ENCODE measurements around the gene MALSU1. TPM values are rescaled to one million over a fixed set of nuclear protein-coding genes. Genes with fewer than 3 reads are reported as not detected.

Gene MALSU1
- total and polyA plus RNA-seq, 7 experiments from 2014 or later, result 32.7 to 83.5 (median 46.7) TPM

GRCh38 chr7:23291957-23292560, 7.1 kb upstream of the MALSU1 start:
- H3K4me3 Mint-ChIP-seq, result no peak overlapping the region
- no peaks in the 10 kb centered on the region for H3K36me3 ChIP-seq (ENCODE audit: control insufficient read depth in 2 of 3, insufficient read depth in 3 of 3, low read length in 3 of 3)
- DNase-seq (no peak), ATAC-seq (no peak)
- peaks cover 0 to 25% (median 16%) of the 10 kb centered on the region in 7 donors for H3K4me1 Mint-ChIP-seq
- H3K27ac ChIP-seq (ENCODE audit: low read depth, low read length), result no peak overlapping the region
- POLR2A ChIA-PET, result no interaction called here
- CTCF ChIA-PET, result no interaction called here
- no peak overlapping the region for H3K27ac Mint-ChIP-seq
- H3K36me3 Mint-ChIP-seq, result peaks cover 0 to 2% (median 0%) of the 10 kb centered on the region in 5 donors
- no peak overlapping the region for H3K4me3 ChIP-seq (ENCODE audit: low read length)
- H3K4me1 ChIP-seq (ENCODE audit: control insufficient read depth in 2 of 2, insufficient read depth in 2 of 2, low read length in 2 of 2), result peaks cover 0 to 13% of the 10 kb centered on the region in 2 donors
- no peaks in the 10 kb centered on the region for H3K27me3 ChIP-seq (ENCODE audit: control insufficient read depth in 2 of 2, insufficient read depth in 2 of 2, low read length in 2 of 2)
- peaks cover 0 to 2% (median 0%) of the 10 kb centered on the region in 11 donors for H3K9me3 Mint-ChIP-seq
- intact Hi-C loops (cut with micrococcal nuclease), result loop anchor here (10.0 kb wide), 2 partner anchors 467 to 1833 kb away; partner anchors contain the start of genes CYCS (in 1 of the 2) and TOMM7 (in 1 of the 2)
- H3K27me3 Mint-ChIP-seq, result peaks cover 0 to 10% (median 0%) of the 10 kb centered on the region in 5 donors
- H3K9me3 ChIP-seq (ENCODE audit: control insufficient read depth in 2 of 3, low read length in 3 of 3), result no peaks in the 10 kb centered on the region

- H3K4me1 ChIP-seq (ENCODE audit: control insufficient read depth in 2 of 2, insufficient read depth in 2 of 2, low read length in 2 of 2), result peaks cover 0 to 13% of the 10 kb centered on the region in 2 donors
- no peaks in the 10 kb centered on the region for H3K9me3 ChIP-seq (ENCODE audit: control insufficient read depth in 2 of 3, low read length in 3 of 3)
- DNase-seq (no peak), ATAC-seq (no peak)
- Mint-ChIP-seq H3K27ac (no peak overlapping the region), H3K9me3 (peaks cover 0 to 2% (median 0%) of the 10 kb centered on the region in 11 donors), H3K27me3 (peaks cover 0 to 10% (median 0%) of the 10 kb centered on the region in 5 donors), H3K4me3 (no peak overlapping the region), H3K36me3 (peaks cover 0 to 2% (median 0%) of the 10 kb centered on the region in 5 donors), H3K4me1 (peaks cover under 1 to 24% (median 14%) of the 10 kb centered on the region in 7 donors)
- POLR2A ChIA-PET, result interaction anchor here (0.7 kb wide), 1 partner anchor 53 kb away, joined by 3 read pairs; no protein-coding TSS in a partner anchor
- H3K27ac ChIP-seq (ENCODE audit: low read depth, low read length), result no peak overlapping the region
- intact Hi-C loops (cut with micrococcal nuclease), result loop anchor here (10.0 kb wide), 2 partner anchors 468 to 1832 kb away; partner anchors contain the start of genes CYCS (in 1 of the 2) and TOMM7 (in 1 of the 2)
- CTCF ChIA-PET, result no interaction called here
- H3K36me3 ChIP-seq (ENCODE audit: control insufficient read depth in 2 of 3, insufficient read depth in 3 of 3, low read length in 3 of 3), result no peaks in the 10 kb centered on the region
- H3K27me3 ChIP-seq (ENCODE audit: control insufficient read depth in 2 of 2, insufficient read depth in 2 of 2, low read length in 2 of 2), result no peaks in the 10 kb centered on the region
- H3K4me3 ChIP-seq (ENCODE audit: low read length), result no peak overlapping the region
Measured at GRCh38 chr7:23292623-23293022, 6.5 kb upstream of the MALSU1 start.

- intact Hi-C loops (cut with micrococcal nuclease), result loop anchor here (10.0 kb wide), 2 partner anchors 469 to 1831 kb away; partner anchors contain the start of genes CYCS (in 1 of the 2) and TOMM7 (in 1 of the 2)
- peaks cover 0 to 7% (median 0%) of the 10 kb centered on the region in 5 donors for H3K36me3 Mint-ChIP-seq
- peaks cover 0 to 10% (median 0%) of the 10 kb centered on the region in 5 donors for H3K27me3 Mint-ChIP-seq
- ChIA-PET CTCF (no interaction called here), POLR2A (interaction anchor here (0.9 kb wide), 1 partner anchor 17 kb away, joined by 3 read pairs; no protein-coding TSS in a partner anchor)
- H3K9me3 Mint-ChIP-seq, result peaks cover 0 to 5% (median 0%) of the 10 kb centered on the region in 11 donors
- peaks cover 0 to 13% of the 10 kb centered on the region in 2 donors for H3K4me1 ChIP-seq (ENCODE audit: control insufficient read depth in 2 of 2, insufficient read depth in 2 of 2, low read length in 2 of 2)
- DNase-seq, result no peak
- H3K27me3 ChIP-seq (ENCODE audit: control insufficient read depth in 2 of 2, insufficient read depth in 2 of 2, low read length in 2 of 2), result no peaks in the 10 kb centered on the region
- H3K4me1 Mint-ChIP-seq, result peaks cover 5 to 24% (median 16%) of the 10 kb centered on the region in 7 donors
- H3K4me3 Mint-ChIP-seq, result no peak overlapping the region
- ATAC-seq, result no peak
- H3K4me3 ChIP-seq (ENCODE audit: low read length), result no peak overlapping the region
- no peak overlapping the region for H3K27ac ChIP-seq (ENCODE audit: low read depth, low read length)
- no peak overlapping the region for H3K27ac Mint-ChIP-seq
- H3K36me3 ChIP-seq (ENCODE audit: control insufficient read depth in 2 of 3, insufficient read depth in 3 of 3, low read length in 3 of 3), result no peaks in the 10 kb centered on the region
- no peaks in the 10 kb centered on the region for H3K9me3 ChIP-seq (ENCODE audit: control insufficient read depth in 2 of 3, low read length in 3 of 3)
Measured at GRCh38 chr7:23293500-23294073, 5.6 kb upstream of the MALSU1 start.

GRCh38 chr7:23294549-23295400, 4.4 kb upstream of the MALSU1 start:
- intact Hi-C loops (cut with micrococcal nuclease), result loop anchor here (5.0 to 10.0 kb wide), 3 partner anchors 470 to 1888 kb away; partner anchors contain the start of genes CYCS (in 1 of the 2) and TOMM7 (in 1 of the 2)
- peaks cover 8 to 29% (median 18%) of the 10 kb centered on the region in 7 donors for H3K4me1 Mint-ChIP-seq
- DNase-seq, result no peak

GRCh38 chr7:23295401-23295697, 3.8 kb upstream of the MALSU1 start:
- H3K4me3 ChIP-seq (ENCODE audit: low read length), result no peak overlapping the region
- Mint-ChIP-seq H3K9me3 (peaks cover 0 to 8% (median 0%) of the 10 kb centered on the region in 11 donors), H3K4me3 (no peak overlapping the region), H3K36me3 (peaks cover 0 to 11% (median 0%) of the 10 kb centered on the region in 5 donors), H3K27me3 (peaks cover 0 to 10% (median 0%) of the 10 kb centered on the region in 5 donors), H3K27ac (peak overlapping the region in 1 of 9 donors; percentile 7), H3K4me1 (peaks cover 13 to 31% (median 23%) of the 10 kb centered on the region in 7 donors)
- ATAC-seq (no peak), DNase-seq (no peak)
- H3K27ac ChIP-seq (ENCODE audit: low read depth, low read length), result no peak overlapping the region
- ChIA-PET CTCF (interaction anchor here (1.1 kb wide), 1 partner anchor 23 kb away, joined by 6 read pairs; no protein-coding TSS in a partner anchor), POLR2A (no interaction called here)
- no peaks in the 10 kb centered on the region for H3K9me3 ChIP-seq (ENCODE audit: control insufficient read depth in 2 of 3, low read length in 3 of 3)
- H3K36me3 ChIP-seq (ENCODE audit: control insufficient read depth in 2 of 3, insufficient read depth in 3 of 3, low read length in 3 of 3), result peaks cover 0 to 5% (median 0%) of the 10 kb centered on the region in 3 experiments
- intact Hi-C loops (cut with micrococcal nuclease), result loop anchor here (5.0 to 10.0 kb wide), 3 partner anchors 471 to 1887 kb away; partner anchors contain the start of genes CYCS (in 1 of the 2) and TOMM7 (in 1 of the 2)
- peaks cover 4 to 8% of the 10 kb centered on the region in 2 donors for H3K4me1 ChIP-seq (ENCODE audit: control insufficient read depth in 2 of 2, insufficient read depth in 2 of 2, low read length in 2 of 2)
- no peaks in the 10 kb centered on the region for H3K27me3 ChIP-seq (ENCODE audit: control insufficient read depth in 2 of 2, insufficient read depth in 2 of 2, low read length in 2 of 2)

More at GRCh38 chr7:23294549-23295400, 4.4 kb upstream of the MALSU1 start:
- POLR2A ChIA-PET, result interaction anchor here (0.9 kb wide), 1 partner anchor 18 kb away, joined by 3 read pairs; no protein-coding TSS in a partner anchor
- peaks cover 0 to 11% (median 0%) of the 10 kb centered on the region in 5 donors for H3K36me3 Mint-ChIP-seq
- peaks cover 0 to 10% (median 0%) of the 10 kb centered on the region in 5 donors for H3K27me3 Mint-ChIP-seq
- peak overlapping the region in 1 of 9 donors; percentile 7 for H3K27ac Mint-ChIP-seq
- H3K36me3 ChIP-seq (ENCODE audit: control insufficient read depth in 2 of 3, insufficient read depth in 3 of 3, low read length in 3 of 3), result peaks cover 0 to 5% (median 0%) of the 10 kb centered on the region in 3 experiments
- no peaks in the 10 kb centered on the region for H3K9me3 ChIP-seq (ENCODE audit: control insufficient read depth in 2 of 3, low read length in 3 of 3)
- H3K4me3 ChIP-seq (ENCODE audit: low read length), result no peak overlapping the region
- no peak overlapping the region for H3K4me3 Mint-ChIP-seq
- H3K9me3 Mint-ChIP-seq, result peaks cover 0 to 8% (median 0%) of the 10 kb centered on the region in 11 donors
- no peak for ATAC-seq
- peaks cover 2 to 6% of the 10 kb centered on the region in 2 donors for H3K4me1 ChIP-seq (ENCODE audit: control insufficient read depth in 2 of 2, insufficient read depth in 2 of 2, low read length in 2 of 2)
- CTCF ChIA-PET, result interaction anchor here (0.9 to 1.1 kb wide), 2 partner anchors 16 to 22 kb away, joined by 3 to 6 read pairs; no protein-coding TSS in a partner anchor
- no peaks in the 10 kb centered on the region for H3K27me3 ChIP-seq (ENCODE audit: control insufficient read depth in 2 of 2, insufficient read depth in 2 of 2, low read length in 2 of 2)
- H3K27ac ChIP-seq (ENCODE audit: low read depth, low read length), result no peak overlapping the region
